SJCRH30 (cell line): ENCODE measurements around the gene SF3B3. TPM values are rescaled to one million over a fixed set of nuclear protein-coding genes. Genes with fewer than 3 reads are reported as not detected.

Experiments used
- DNase-seq, 2 experiments: peaks; one replicate each; pipeline ENCODE4 v3.0.0-alpha.2; 2015 to 2020
- H3K27ac ChIP-seq: fragments of 250-450 bp; sonication (Bioruptor Pico); 2 replicates; pipeline ENCODE4 v1.5.1; 2020; ENCODE audit warnings: mild to moderate bottlenecking, moderate library complexity
- H3K27me3 ChIP-seq: fragments of 250-450 bp; sonication (Bioruptor Pico); 2 replicates; pipeline ENCODE4 v1.5.1; 2020; ENCODE audit warnings: mild to moderate bottlenecking, moderate library complexity
- H3K36me3 ChIP-seq: fragments of 250-450 bp; sonication (Bioruptor Pico); 2 replicates; pipeline ENCODE4 v1.5.1; 2020; ENCODE audit warnings: mild to moderate bottlenecking, moderate library complexity
- H3K4me1 ChIP-seq: fragments of 250-450 bp; sonication (Bioruptor Pico); 2 replicates; pipeline ENCODE4 v1.5.1; 2020; ENCODE audit warnings: mild to moderate bottlenecking, moderate library complexity
- H3K4me3 ChIP-seq: fragments of 250-450 bp; sonication (Bioruptor Pico); 2 replicates; pipeline ENCODE4 v1.5.1; 2020; ENCODE audit warnings: mild to moderate bottlenecking, moderate library complexity
- H3K9me3 ChIP-seq: fragments of 250-450 bp; sonication (Bioruptor Pico); replicated peaks from 2 replicates; pipeline ENCODE4 v1.5.1; 2020; ENCODE audit warnings: mild to moderate bottlenecking, moderate library complexity
- total RNA-seq: library from RNA; depleted of rRNA; stranded (reverse); fragments of >200 nt; shearing (Covaris generic); gene quantifications from 2 replicates; pipeline ENCODE4 v1.2.3, GENCODE V29; 2014

SF3B3 gene
- total RNA-seq, 1 experiment from 2014 or later = 318 TPM

- Histone ChIP-seq H3K9me3 (no peaks in the 10 kb centered on the region), H3K27me3 (no peaks in the 10 kb centered on the region), H3K27ac (no peak overlapping the region), H3K4me1 (no peaks in the 10 kb centered on the region), H3K4me3 (no peak overlapping the region), H3K36me3 (peaks cover 83% of the 10 kb centered on the region)
- DNase-seq = no peak
These were observed 45.1 kb downstream of the SF3B3 start for GRCh38 chr16:70568601-70569237.

- Histone ChIP-seq H3K27me3 (no peaks in the 10 kb centered on the region), H3K9me3 (no peaks in the 10 kb centered on the region), H3K27ac (no peak overlapping the region), H3K4me1 (0 out of 2 replicates have a peak, but pooled peaks cover 1% of the 10 kb centered on the region), H3K36me3 (peaks cover 83% of the 10 kb centered on the region), H3K4me3 (no peak overlapping the region)
- no peak for DNase-seq
These were observed 46.1 kb downstream of the SF3B3 start for GRCh38 chr16:70569752-70570151.

GRCh38 chr16:70570967-70571570, 47.5 kb downstream of the SF3B3 start:
- peak; percentile 26 to 47 for DNase-seq
- H3K4me1 ChIP-seq = 0 out of 2 replicates have a peak, but pooled peaks cover 2% of the 10 kb centered on the region
- H3K9me3 ChIP-seq = no peaks in the 10 kb centered on the region
- H3K27ac ChIP-seq = no peak overlapping the region
- H3K36me3 ChIP-seq = peaks cover 71% of the 10 kb centered on the region
- H3K27me3 ChIP-seq = no peaks in the 10 kb centered on the region
- no peak overlapping the region for H3K4me3 ChIP-seq

GRCh38 chr16:70571623-70572022, 48.0 kb downstream of the SF3B3 start:
- Histone ChIP-seq H3K27ac (no peak overlapping the region), H3K36me3 (peaks cover 69% of the 10 kb centered on the region), H3K4me3 (no peak overlapping the region), H3K27me3 (no peaks in the 10 kb centered on the region), H3K4me1 (0 out of 2 replicates have a peak, but pooled peaks cover 2% of the 10 kb centered on the region), H3K9me3 (no peaks in the 10 kb centered on the region)
- DNase-seq = no peak

- 0 out of 2 replicates have a peak, but pooled peaks cover 2% of the 10 kb centered on the region for H3K4me1 ChIP-seq
- no peak for DNase-seq
- no peaks in the 10 kb centered on the region for H3K9me3 ChIP-seq
- H3K36me3 ChIP-seq = peaks cover 64% of the 10 kb centered on the region
- no peak overlapping the region for H3K4me3 ChIP-seq
- no peaks in the 10 kb centered on the region for H3K27me3 ChIP-seq
- no peak overlapping the region for H3K27ac ChIP-seq
These were observed 48.7 kb downstream of the SF3B3 start for GRCh38 chr16:70572050-70572925.

GRCh38 chr16:70572926-70573270, 49.3 kb downstream of the SF3B3 start:
- Histone ChIP-seq H3K9me3 (no peaks in the 10 kb centered on the region), H3K27ac (no peak overlapping the region), H3K4me3 (no peak overlapping the region), H3K36me3 (peaks cover 62% of the 10 kb centered on the region), H3K4me1 (0 out of 2 replicates have a peak, but pooled peaks cover 2% of the 10 kb centered on the region), H3K27me3 (no peaks in the 10 kb centered on the region)
- no peak for DNase-seq

GRCh38 chr16:70573451-70574121, 50.0 kb downstream of the SF3B3 start:
- Histone ChIP-seq H3K9me3 (no peaks in the 10 kb centered on the region), H3K27me3 (no peaks in the 10 kb centered on the region), H3K4me1 (0 out of 2 replicates have a peak, but pooled peaks cover 2% of the 10 kb centered on the region), H3K4me3 (no peak overlapping the region), H3K36me3 (peaks cover 55% of the 10 kb centered on the region), H3K27ac (no peak overlapping the region)
- DNase-seq = no peak

- Histone ChIP-seq H3K27ac (no peak overlapping the region), H3K9me3 (no peaks in the 10 kb centered on the region), H3K4me1 (0 out of 2 replicates have a peak, but pooled peaks cover 2% of the 10 kb centered on the region)
These were observed 51.1 kb downstream of the SF3B3 start for GRCh38 chr16:70574595-70575271.

GRCh38 chr16:70575376-70575775, 51.8 kb downstream of the SF3B3 start:
- H3K9me3 ChIP-seq = no peaks in the 10 kb centered on the region
- H3K27me3 ChIP-seq = no peaks in the 10 kb centered on the region
- H3K4me1 ChIP-seq = 0 out of 2 replicates have a peak, but pooled peaks cover 2% of the 10 kb centered on the region
- H3K36me3 ChIP-seq = peaks cover 45% of the 10 kb centered on the region
- no peak overlapping the region for H3K27ac ChIP-seq
- DNase-seq = no peak
- H3K4me3 ChIP-seq = no peak overlapping the region

More at GRCh38 chr16:70574595-70575271, 51.1 kb downstream of the SF3B3 start:
- H3K36me3 ChIP-seq = peaks cover 47% of the 10 kb centered on the region
- H3K4me3 ChIP-seq = no peak overlapping the region
- H3K27me3 ChIP-seq = no peaks in the 10 kb centered on the region
- no peak for DNase-seq

GRCh38 chr16:70576431-70577255, 53.0 kb downstream of the SF3B3 start:
- Histone ChIP-seq H3K27me3 (no peaks in the 10 kb centered on the region), H3K4me1 (0 out of 2 replicates have a peak, but pooled peaks cover 2% of the 10 kb centered on the region), H3K4me3 (no peak overlapping the region), H3K27ac (no peak overlapping the region), H3K9me3 (no peaks in the 10 kb centered on the region), H3K36me3 (peaks cover 33% of the 10 kb centered on the region)
- peak; percentile 29 to 60 for DNase-seq

- Histone ChIP-seq H3K27ac (no peak overlapping the region), H3K9me3 (no peaks in the 10 kb centered on the region), H3K27me3 (no peaks in the 10 kb centered on the region), H3K4me3 (no peak overlapping the region), H3K4me1 (0 out of 2 replicates have a peak, but pooled peaks cover 2% of the 10 kb centered on the region), H3K36me3 (peaks cover 27% of the 10 kb centered on the region)
- DNase-seq = no peak
These were observed 53.7 kb downstream of the SF3B3 start for GRCh38 chr16:70577256-70577698.

- H3K27me3 ChIP-seq = no peaks in the 10 kb centered on the region
- no peaks in the 10 kb centered on the region for H3K9me3 ChIP-seq
- H3K4me1 ChIP-seq = 0 out of 2 replicates have a peak, but pooled peaks cover 2% of the 10 kb centered on the region
- H3K27ac ChIP-seq = no peak overlapping the region
- no peak overlapping the region for H3K4me3 ChIP-seq
- H3K36me3 ChIP-seq = peaks cover 19% of the 10 kb centered on the region
- DNase-seq = no peak
These were observed 54.4 kb downstream of the SF3B3 start for GRCh38 chr16:70578035-70578434.

GRCh38 chr16:70579248-70579647, 55.6 kb downstream of the SF3B3 start:
- Histone ChIP-seq H3K36me3 (peaks cover 7% of the 10 kb centered on the region), H3K27me3 (no peaks in the 10 kb centered on the region), H3K27ac (no peak overlapping the region), H3K4me1 (0 out of 2 replicates have a peak, but pooled peaks cover 2% of the 10 kb centered on the region), H3K4me3 (no peak overlapping the region), H3K9me3 (no peaks in the 10 kb centered on the region)
- no peak for DNase-seq
